Kidney (tissue), 14 donors: Measurements from ENCODE around the gene USE1. TPM values are rescaled to one million over a fixed set of nuclear protein-coding genes. Genes with fewer than 3 reads are reported as not detected.
A peak's percentile ranks its signal among the peaks of the same experiment; 100 is the strongest.

Experiments used
- DNase-seq, 5 donors: peaks; one replicate each; pipeline ENCODE4 v3.0.0-alpha.2; 2013 to 2020
- FAIRE-seq: peaks from 2 replicates; lab custom pipeline; 2012; peaks lifted over from hg19 to GRCh38; lab: Jason Lieb, UNC
- H3K27ac ChIP-seq, 2 donors: one replicate each; pipeline ENCODE4 v1.7.0; 2013; ENCODE audit warnings: low read depth in 2 of 2, low read length in 2 of 2, inconsistent platforms in 1 of 2
- H3K27me3 ChIP-seq: one replicate; pipeline ENCODE4 v1.7.1; 2013; ENCODE audit warnings: low read length, inconsistent platforms; ENCODE audit not compliant: control insufficient read depth, insufficient read depth
- H3K36me3 ChIP-seq, 3 donors: one replicate each; pipeline versions ENCODE4 v1.7.0 to v1.7.1; 2013; ENCODE audit warnings: low read length in 3 of 3, control low read depth in 1 of 3, inconsistent platforms in 1 of 3; ENCODE audit not compliant: insufficient read depth in 3 of 3, control insufficient read depth in 2 of 3
- H3K4me1 ChIP-seq, 3 donors: one replicate each; pipeline versions ENCODE4 v1.7.0 to v1.7.1; 2013; ENCODE audit warnings: low read length in 3 of 3, inconsistent platforms in 1 of 3, low read depth in 1 of 3; ENCODE audit not compliant: control insufficient read depth in 2 of 3, insufficient read depth in 2 of 3
- H3K4me3 ChIP-seq, 3 donors: one replicate each; pipeline versions ENCODE4 v1.7.0 to v1.8.1; 2013; ENCODE audit warnings: low read length in 3 of 3, control low read depth in 1 of 3, inconsistent platforms in 1 of 3
- H3K9ac ChIP-seq, 3 donors: one replicate each; pipeline versions ENCODE4 v1.7.0 to v1.7.1; 2013; ENCODE audit warnings: low read length in 3 of 3, control low read depth in 1 of 3, inconsistent platforms in 1 of 3
- H3K9me3 ChIP-seq, 3 donors: one replicate each; pipeline versions ENCODE4 v1.7.0 to v1.7.1; 2013; ENCODE audit warnings: low read length in 3 of 3, control low read depth in 1 of 3, inconsistent platforms in 1 of 3; ENCODE audit not compliant: control insufficient read depth in 2 of 3, insufficient read depth in 1 of 3
- intact Hi-C: fragments of 100-400 bp; cut with DNase I; formaldehyde crosslinking; loops from one replicate; pipeline ENCODE4 v1.11.1; 2022
- polyA plus RNA-seq: library from polyadenylated mRNA; stranded (reverse); fragments of 350-450 nt; fragmentation: Illumina TruSeq; extraction: RNeasy Lipid Tissue Mini Kit (QIAGEN cat#74804); gene quantifications from one replicate; pipeline ENCODE4 v1.2.3, GENCODE V29; 2014; ENCODE audit warnings: low read depth, low replicate concordance; ENCODE audit not compliant: insufficient read depth
- total RNA-seq: library from RNA; stranded (reverse); fragmentation: NEBNext Ultra II Directional; extraction: Animal tissue kit (Norgen Biotek cat#: 25700); gene quantifications from one replicate; pipeline ENCODE4 v1.2.1, GENCODE V29; 2021
- TF ChIP-seq, protein P1 (sequence below): IDR thresholded peaks from 3 replicates; pipeline ENCODE4 v1.5.1; 2012; ENCODE audit warnings: mild to moderate bottlenecking, moderate library complexity, borderline replicate concordance; ENCODE audit not compliant: insufficient read depth; ENCODE audit errors: extremely low read depth
- donor health status: control.
- donor health status: control.
- donor health status: control.
- donor health status: control.
- donor health status: control.
- donor health status: DM: yes; HTN: yes; CAD: no.
- donor health status: Normal renal cell carcinoma (clear cell type).

The USE1 gene
- total and polyA plus RNA-seq, 2 donors from 2014 or later, result 26.0 to 52.6 TPM

DNA sequence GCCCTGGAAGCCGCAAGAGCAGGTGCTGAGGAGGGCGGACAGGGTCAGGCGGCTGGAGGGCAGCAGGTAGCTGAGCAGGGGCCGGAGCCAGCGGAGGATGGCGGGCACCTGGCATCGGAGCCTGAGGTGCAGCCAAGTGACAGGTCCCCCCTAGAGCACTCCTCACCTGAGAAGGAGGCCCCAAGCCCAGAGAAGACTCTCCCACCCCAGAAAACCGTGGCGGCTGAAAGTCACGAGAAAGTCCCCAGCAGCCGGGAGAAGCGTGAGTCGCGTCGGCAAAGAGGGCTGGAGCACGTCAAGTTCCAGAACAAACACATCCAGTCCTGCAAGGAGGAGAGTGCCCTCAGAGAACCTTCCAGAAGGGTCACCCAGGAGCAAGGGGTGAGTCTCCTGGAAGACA, 20.5 kb upstream of the USE1 start:
- no peak overlapping the region for H3K4me3 ChIP-seq
- TF ChIP-seq, protein P1, sequence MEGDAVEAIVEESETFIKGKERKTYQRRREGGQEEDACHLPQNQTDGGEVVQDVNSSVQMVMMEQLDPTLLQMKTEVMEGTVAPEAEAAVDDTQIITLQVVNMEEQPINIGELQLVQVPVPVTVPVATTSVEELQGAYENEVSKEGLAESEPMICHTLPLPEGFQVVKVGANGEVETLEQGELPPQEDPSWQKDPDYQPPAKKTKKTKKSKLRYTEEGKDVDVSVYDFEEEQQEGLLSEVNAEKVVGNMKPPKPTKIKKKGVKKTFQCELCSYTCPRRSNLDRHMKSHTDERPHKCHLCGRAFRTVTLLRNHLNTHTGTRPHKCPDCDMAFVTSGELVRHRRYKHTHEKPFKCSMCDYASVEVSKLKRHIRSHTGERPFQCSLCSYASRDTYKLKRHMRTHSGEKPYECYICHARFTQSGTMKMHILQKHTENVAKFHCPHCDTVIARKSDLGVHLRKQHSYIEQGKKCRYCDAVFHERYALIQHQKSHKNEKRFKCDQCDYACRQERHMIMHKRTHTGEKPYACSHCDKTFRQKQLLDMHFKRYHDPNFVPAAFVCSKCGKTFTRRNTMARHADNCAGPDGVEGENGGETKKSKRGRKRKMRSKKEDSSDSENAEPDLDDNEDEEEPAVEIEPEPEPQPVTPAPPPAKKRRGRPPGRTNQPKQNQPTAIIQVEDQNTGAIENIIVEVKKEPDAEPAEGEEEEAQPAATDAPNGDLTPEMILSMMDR, result no peak
- H3K9ac ChIP-seq, result no peak overlapping the region
- no peaks in the 10 kb centered on the region for H3K27me3 ChIP-seq
- FAIRE-seq (no peak), DNase-seq (no peak)
- H3K4me1 ChIP-seq, result no peaks in the 10 kb centered on the region
- no peak overlapping the region for H3K27ac ChIP-seq
- H3K36me3 ChIP-seq, result peaks cover 2 to 24% (median 22%) of the 10 kb centered on the region in 3 donors
- intact Hi-C loops, result no loop called here
- no peaks in the 10 kb centered on the region for H3K9me3 ChIP-seq

DNA sequence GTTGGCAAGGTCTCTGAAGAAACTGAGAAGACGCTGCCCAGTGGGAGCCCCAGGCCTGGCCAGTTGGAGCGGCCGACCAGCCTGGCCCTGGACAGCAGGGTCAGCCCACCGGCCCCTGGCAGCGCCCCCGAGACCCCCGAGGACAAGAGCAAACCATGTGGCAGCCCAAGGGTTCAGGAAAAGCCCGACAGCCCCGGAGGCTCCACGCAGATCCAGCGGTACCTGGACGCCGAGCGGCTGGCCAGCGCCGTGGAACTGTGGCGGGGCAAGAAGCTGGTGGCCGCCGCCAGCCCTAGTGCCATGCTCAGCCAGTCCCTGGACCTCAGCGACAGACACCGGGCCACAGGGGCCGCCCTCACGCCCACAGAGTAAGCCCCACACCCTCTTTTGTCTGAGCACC, 20.1 kb upstream of the USE1 start:
- TF ChIP-seq, protein P1, result no peak
- peak in 1 of 5 donors; percentile 61 for DNase-seq
- Histone ChIP-seq H3K9ac (no peak overlapping the region), H3K27me3 (no peaks in the 10 kb centered on the region), H3K9me3 (no peaks in the 10 kb centered on the region), H3K27ac (no peak overlapping the region), H3K4me3 (no peak overlapping the region), H3K36me3 (peaks cover 2 to 24% (median 20%) of the 10 kb centered on the region in 3 donors), H3K4me1 (no peaks in the 10 kb centered on the region)
- intact Hi-C loops, result no loop called here
- FAIRE-seq, result no peak

DNA sequence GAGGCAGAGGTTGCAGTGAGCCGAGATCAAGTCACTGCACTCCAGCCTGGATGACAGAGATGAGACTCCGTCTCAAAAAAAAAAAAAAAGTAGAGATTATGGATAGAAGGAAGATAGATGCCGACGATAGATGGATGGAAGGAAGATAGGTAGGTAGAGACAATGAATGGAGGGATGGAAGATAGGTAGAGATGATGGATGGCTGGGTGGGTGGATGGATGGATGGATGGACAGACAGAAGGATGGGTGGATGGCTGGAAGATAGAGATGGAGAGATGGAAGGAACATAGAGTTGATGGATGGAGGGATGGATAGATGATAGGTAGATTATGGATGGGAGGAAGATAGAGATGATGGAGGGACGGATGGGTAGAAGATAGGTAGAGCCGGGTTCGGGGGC, 18.5 kb upstream of the USE1 start:
- H3K27me3 ChIP-seq, result no peaks in the 10 kb centered on the region
- intact Hi-C loops, result no loop called here
- FAIRE-seq (no peak), DNase-seq (no peak)
- TF ChIP-seq, protein P1, result no peak
- H3K4me1 ChIP-seq, result no peaks in the 10 kb centered on the region
- no peak overlapping the region for H3K27ac ChIP-seq
- no peak overlapping the region for H3K9ac ChIP-seq
- no peak overlapping the region for H3K4me3 ChIP-seq
- H3K36me3 ChIP-seq, result peaks cover 2 to 20% (median 12%) of the 10 kb centered on the region in 3 donors
- no peaks in the 10 kb centered on the region for H3K9me3 ChIP-seq

DNA sequence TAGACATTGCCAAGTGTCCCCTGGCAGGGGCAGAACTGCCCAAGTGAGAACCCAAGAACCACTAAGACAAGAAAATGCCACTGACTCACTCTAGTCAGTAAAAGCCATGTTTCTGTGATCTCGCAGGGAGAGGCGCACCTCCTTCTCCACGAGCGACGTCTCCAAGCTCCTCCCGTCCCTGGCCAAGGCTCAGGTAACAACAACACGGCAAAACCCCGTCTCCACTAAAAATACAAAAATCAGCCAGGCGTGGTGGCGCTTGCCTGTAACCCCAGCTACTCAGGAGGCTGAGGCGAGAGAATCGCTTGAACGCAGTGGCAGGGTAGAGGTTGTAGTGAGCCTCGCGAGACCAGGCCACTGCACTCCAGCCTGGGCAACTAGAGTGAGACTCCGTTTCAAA, 17.5 kb upstream of the USE1 start:
- H3K9ac ChIP-seq, result no peak overlapping the region
- H3K4me1 ChIP-seq, result no peaks in the 10 kb centered on the region
- H3K27me3 ChIP-seq, result no peaks in the 10 kb centered on the region
- H3K4me3 ChIP-seq, result no peak overlapping the region
- FAIRE-seq (no peak), DNase-seq (no peak)
- no peak overlapping the region for H3K27ac ChIP-seq
- H3K9me3 ChIP-seq, result no peaks in the 10 kb centered on the region
- peaks cover 5 to 30% (median 18%) of the 10 kb centered on the region in 3 donors for H3K36me3 ChIP-seq
- TF ChIP-seq, protein P1, result no peak
- intact Hi-C loops, result no loop called here
